Stimulated activated memory B cell treated with anti-CD40 and anti-IgM and Interleukin-4, amounts not matched to agents 10 μg/mL and 1 μg/mL and 100 μg/mL, for 72 hours (primary cell): Measurements from ENCODE around the gene KCNAB1.
A peak's percentile ranks its signal among the peaks of the same experiment; 100 is the strongest.

Experiments
- ATAC-seq: fragments of 150-1000 bp; cut with Tn5 transposase; 2 replicates; pipeline ENCODE4 v1.10.0; 2021
- H3K27ac Mint-ChIP-seq: one replicate; pipeline ENCODE4 v1.8.0; 2022; ENCODE audit warnings: mild to moderate bottlenecking, mixed read lengths
- H3K27me3 Mint-ChIP-seq: one replicate; pipeline ENCODE4 v1.8.0; 2022; ENCODE audit warnings: mixed read lengths
- H3K36me3 Mint-ChIP-seq: one replicate; pipeline ENCODE4 v1.8.0; 2022; ENCODE audit warnings: mixed read lengths
- H3K4me1 Mint-ChIP-seq: one replicate; pipeline ENCODE4 v1.8.0; 2022; ENCODE audit warnings: mixed read lengths
- H3K4me3 Mint-ChIP-seq: one replicate; pipeline ENCODE4 v1.8.0; 2022; ENCODE audit warnings: mild to moderate bottlenecking, moderate library complexity, mixed read lengths
- H3K9me3 Mint-ChIP-seq: one replicate; pipeline ENCODE4 v1.8.0; 2022; ENCODE audit warnings: mixed read lengths

Gene KCNAB1

GRCh38 chr3:156445117-156446090 is 325.0 kb downstream of the KCNAB1 start:
- Mint-ChIP-seq H3K27ac (no peak overlapping the region), H3K9me3 (no peaks in the 10 kb centered on the region), H3K27me3 (no peaks in the 10 kb centered on the region), H3K4me1 (peaks cover 12% of the 10 kb centered on the region), H3K4me3 (no peak overlapping the region), H3K36me3 (no peaks in the 10 kb centered on the region)
- no peak for ATAC-seq

- Mint-ChIP-seq H3K27me3 (peaks cover 7% of the 10 kb centered on the region), H3K27ac (no peak overlapping the region), H3K36me3 (no peaks in the 10 kb centered on the region), H3K9me3 (no peaks in the 10 kb centered on the region), H3K4me3 (no peak overlapping the region), H3K4me1 (peaks cover 12% of the 10 kb centered on the region)
- peak; percentile 47 for ATAC-seq
Observed at GRCh38 chr3:156448300-156448699, 327.9 kb downstream of the KCNAB1 start.

DNA sequence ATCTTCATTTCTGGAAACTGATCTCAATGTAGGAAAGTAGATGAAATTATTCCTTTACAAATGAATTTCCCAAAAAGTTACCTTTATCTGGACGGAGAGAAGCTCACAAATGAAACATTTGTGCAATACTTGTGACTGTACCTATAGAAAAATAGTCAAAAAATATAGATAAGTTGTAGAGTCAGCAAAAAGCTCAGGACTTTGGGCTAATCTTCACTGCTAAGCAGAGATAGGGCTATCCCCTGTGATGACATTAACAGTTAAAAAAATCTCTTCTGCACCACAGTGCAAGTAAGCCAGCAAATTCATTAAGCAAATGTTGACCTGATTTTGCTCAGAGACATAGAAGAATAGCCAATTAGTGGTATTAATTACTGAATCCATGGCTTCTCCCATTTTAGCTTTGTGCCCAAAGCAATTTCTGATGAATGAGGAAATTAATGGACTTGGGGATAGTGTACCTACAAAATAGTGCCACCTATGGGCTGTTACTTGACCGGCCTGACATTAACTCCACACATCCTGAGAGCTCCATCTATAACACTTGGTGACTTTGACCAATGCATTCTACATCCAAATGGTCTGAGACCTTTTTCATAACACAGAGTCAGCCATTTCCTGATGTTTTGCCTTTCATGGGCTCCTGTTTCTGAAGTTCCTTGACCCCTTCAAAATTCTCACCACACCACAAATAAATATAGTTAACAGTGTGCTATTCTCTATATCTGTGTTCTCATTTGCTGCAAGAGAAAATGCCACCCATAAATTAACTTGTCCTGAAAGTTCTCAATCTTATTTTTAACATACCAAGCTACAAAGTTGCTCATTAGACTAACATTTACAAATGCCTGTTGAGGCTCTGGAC is 329.6 kb downstream of the KCNAB1 start:
- H3K36me3 Mint-ChIP-seq = no peaks in the 10 kb centered on the region
- no peaks in the 10 kb centered on the region for H3K9me3 Mint-ChIP-seq
- H3K27ac Mint-ChIP-seq = no peak overlapping the region
- peaks cover 11% of the 10 kb centered on the region for H3K4me1 Mint-ChIP-seq
- H3K27me3 Mint-ChIP-seq = peaks cover 7% of the 10 kb centered on the region
- H3K4me3 Mint-ChIP-seq = no peak overlapping the region
- ATAC-seq = no peak

GRCh38 chr3:156455839-156456238 is 335.5 kb downstream of the KCNAB1 start:
- Mint-ChIP-seq H3K9me3 (no peaks in the 10 kb centered on the region), H3K4me3 (no peak overlapping the region), H3K4me1 (peaks cover 9% of the 10 kb centered on the region), H3K27ac (no peak overlapping the region), H3K27me3 (peaks cover 7% of the 10 kb centered on the region), H3K36me3 (no peaks in the 10 kb centered on the region)
- ATAC-seq = no peak

DNA sequence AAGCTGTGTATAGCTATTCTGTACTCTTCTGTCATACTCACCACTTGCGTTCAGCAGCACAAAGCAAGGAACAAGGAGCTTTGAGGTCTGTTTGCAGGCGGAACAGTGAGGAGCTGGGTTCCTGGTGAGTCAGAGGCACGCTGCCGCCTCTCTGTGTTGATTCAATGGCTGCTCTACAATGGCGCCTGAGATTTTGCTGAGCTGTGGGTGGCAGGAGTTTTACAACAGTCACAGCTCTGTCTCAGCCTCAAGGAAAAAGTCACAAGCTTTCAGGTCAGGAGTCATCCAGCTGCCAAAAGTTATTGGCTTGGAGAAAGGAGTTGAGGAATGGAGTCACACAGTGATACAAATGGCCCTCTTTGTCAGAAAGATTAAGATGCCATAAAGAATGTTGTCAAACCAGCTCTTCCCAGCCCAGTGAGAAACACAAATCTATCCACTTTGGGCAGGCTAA is 336.4 kb downstream of the KCNAB1 start:
- no peak for ATAC-seq
- no peaks in the 10 kb centered on the region for H3K36me3 Mint-ChIP-seq

GRCh38 chr3:156459434-156459833 is 339.1 kb downstream of the KCNAB1 start:
- Mint-ChIP-seq H3K4me1 (peaks cover 13% of the 10 kb centered on the region), H3K4me3 (no peak overlapping the region)
- no peak for ATAC-seq

More for the DNA sequence above, 336.4 kb downstream of the KCNAB1 start:
- no peaks in the 10 kb centered on the region for H3K9me3 Mint-ChIP-seq
- peaks cover 4% of the 10 kb centered on the region for H3K27me3 Mint-ChIP-seq
- H3K4me1 Mint-ChIP-seq = peaks cover 13% of the 10 kb centered on the region
- no peak overlapping the region for H3K4me3 Mint-ChIP-seq
- no peak overlapping the region for H3K27ac Mint-ChIP-seq

GRCh38 chr3:156460206-156460611 is 339.8 kb downstream of the KCNAB1 start:
- Mint-ChIP-seq H3K27me3 (no peaks in the 10 kb centered on the region), H3K4me3 (no peak overlapping the region), H3K9me3 (no peaks in the 10 kb centered on the region), H3K36me3 (no peaks in the 10 kb centered on the region), H3K4me1 (peaks cover 13% of the 10 kb centered on the region), H3K27ac (no peak overlapping the region)
- ATAC-seq = peak; percentile 78

More at GRCh38 chr3:156459434-156459833, 339.1 kb downstream of the KCNAB1 start:
- Mint-ChIP-seq H3K9me3 (no peaks in the 10 kb centered on the region), H3K36me3 (no peaks in the 10 kb centered on the region), H3K27me3 (no peaks in the 10 kb centered on the region), H3K27ac (no peak overlapping the region)

DNA sequence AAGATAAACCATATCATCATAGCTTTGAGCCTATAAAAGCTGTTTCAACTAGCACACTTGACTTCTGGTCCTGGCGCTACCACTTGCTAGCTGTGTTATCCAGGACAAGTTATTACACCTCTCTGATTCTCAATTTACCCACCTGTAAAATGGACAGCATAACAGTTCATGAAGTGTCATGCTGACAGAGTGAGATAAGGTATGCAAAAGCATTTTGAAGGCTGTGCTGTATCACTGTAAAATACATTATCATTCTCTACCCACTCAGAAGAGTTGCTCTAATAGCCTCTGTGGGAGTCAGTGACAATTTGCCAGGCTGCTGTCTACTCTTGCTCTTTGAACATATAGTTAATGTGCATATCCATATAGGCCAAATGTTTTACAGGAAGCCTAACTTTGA is 341.5 kb downstream of the KCNAB1 start:
- no peaks in the 10 kb centered on the region for H3K36me3 Mint-ChIP-seq
- no peak for ATAC-seq
- no peak overlapping the region for H3K4me3 Mint-ChIP-seq
- H3K27ac Mint-ChIP-seq = no peak overlapping the region
- no peaks in the 10 kb centered on the region for H3K9me3 Mint-ChIP-seq
- peaks cover 13% of the 10 kb centered on the region for H3K4me1 Mint-ChIP-seq
- H3K27me3 Mint-ChIP-seq = no peaks in the 10 kb centered on the region

DNA sequence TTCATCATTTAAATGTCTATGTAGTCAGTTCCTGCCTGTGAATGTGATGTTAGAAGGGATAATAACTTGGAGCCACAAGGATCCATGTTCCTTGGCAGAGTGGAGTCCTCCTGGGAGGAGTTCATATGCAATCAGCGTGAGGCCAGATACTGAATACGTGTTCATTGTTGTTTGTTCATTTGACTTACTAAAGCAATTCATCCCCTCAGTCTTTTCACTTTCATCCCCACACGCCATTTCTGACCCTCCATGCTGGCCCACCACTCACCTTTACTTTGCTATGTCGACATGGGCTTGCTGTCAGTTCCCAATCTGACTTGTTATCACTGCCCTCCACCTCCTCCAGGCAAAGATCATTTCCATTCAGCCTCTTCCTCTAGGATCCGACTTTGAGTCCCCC is 342.7 kb downstream of the KCNAB1 start:
- H3K4me1 Mint-ChIP-seq = peaks cover 13% of the 10 kb centered on the region
- no peak overlapping the region for H3K4me3 Mint-ChIP-seq
- no peaks in the 10 kb centered on the region for H3K9me3 Mint-ChIP-seq
- no peak for ATAC-seq
- no peaks in the 10 kb centered on the region for H3K36me3 Mint-ChIP-seq
- H3K27ac Mint-ChIP-seq = no peak overlapping the region
- H3K27me3 Mint-ChIP-seq = no peaks in the 10 kb centered on the region

DNA sequence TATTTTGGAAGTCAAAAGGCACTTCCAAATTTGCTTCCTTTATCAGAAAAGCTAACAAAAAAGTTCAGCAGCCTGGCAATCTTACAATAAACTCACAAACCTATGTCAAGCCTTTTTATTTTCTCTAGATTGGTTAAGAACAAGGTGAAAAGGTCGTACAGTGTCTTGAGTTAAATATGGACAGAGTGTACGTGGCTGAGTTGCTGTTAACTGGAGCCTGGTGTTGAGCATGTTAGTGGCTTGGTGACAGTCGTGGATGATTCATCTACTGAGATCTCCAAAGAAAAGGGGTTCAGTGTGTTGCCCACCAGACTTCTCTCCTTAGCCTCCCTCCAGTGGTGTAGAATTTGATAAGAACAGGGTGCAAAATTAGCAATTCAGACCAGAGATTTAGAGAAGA is 344.8 kb downstream of the KCNAB1 start:
- H3K4me1 Mint-ChIP-seq = peaks cover 11% of the 10 kb centered on the region
- no peak overlapping the region for H3K4me3 Mint-ChIP-seq
- H3K36me3 Mint-ChIP-seq = no peaks in the 10 kb centered on the region
- ATAC-seq = no peak
- no peaks in the 10 kb centered on the region for H3K9me3 Mint-ChIP-seq
- H3K27me3 Mint-ChIP-seq = no peaks in the 10 kb centered on the region
- no peak overlapping the region for H3K27ac Mint-ChIP-seq

DNA sequence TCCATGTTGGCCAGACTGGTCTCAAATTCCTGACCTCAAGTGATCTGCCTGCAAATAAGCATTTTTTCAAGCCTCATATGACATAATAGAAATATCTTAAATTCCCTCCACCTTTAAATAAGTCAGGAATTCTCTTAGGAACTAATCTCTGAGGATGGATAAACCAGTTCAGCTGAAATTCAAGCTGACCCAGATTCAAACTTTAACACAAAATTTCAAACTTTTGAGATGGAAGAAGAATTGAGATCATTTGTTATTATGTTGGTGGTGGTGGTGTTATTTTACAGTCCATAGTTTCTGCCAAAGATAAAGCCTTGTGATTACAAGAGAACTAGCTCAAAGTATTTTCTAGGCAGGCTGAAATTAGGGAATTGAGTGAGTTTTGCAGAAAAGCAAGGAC is 349.1 kb downstream of the KCNAB1 start:
- Mint-ChIP-seq H3K4me1 (no peaks in the 10 kb centered on the region), H3K36me3 (no peaks in the 10 kb centered on the region), H3K9me3 (no peaks in the 10 kb centered on the region), H3K27me3 (peaks cover 8% of the 10 kb centered on the region), H3K27ac (no peak overlapping the region), H3K4me3 (no peak overlapping the region)
- no peak for ATAC-seq

DNA sequence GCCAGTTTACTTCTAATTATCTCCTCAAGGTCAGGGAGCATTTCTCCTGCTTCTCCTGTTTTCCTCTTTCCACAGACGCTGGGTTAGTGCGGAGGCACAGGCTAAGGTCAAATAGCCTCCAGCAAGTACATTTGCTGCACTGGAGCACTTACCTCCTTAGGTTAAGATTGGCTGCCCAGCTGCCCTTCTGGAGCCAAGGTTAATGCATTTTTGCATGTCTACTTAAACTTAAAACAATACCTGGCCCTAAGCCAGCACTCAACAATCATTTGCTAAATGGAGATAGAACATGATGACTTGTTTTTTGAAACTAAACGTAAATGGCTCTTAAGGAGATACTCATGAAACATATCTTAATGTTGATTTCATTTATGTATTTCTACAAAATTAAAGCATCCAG is 351.1 kb downstream of the KCNAB1 start:
- H3K27ac Mint-ChIP-seq = no peak overlapping the region
- H3K4me3 Mint-ChIP-seq = no peak overlapping the region
- peaks cover 8% of the 10 kb centered on the region for H3K27me3 Mint-ChIP-seq
- no peak for ATAC-seq
- no peaks in the 10 kb centered on the region for H3K36me3 Mint-ChIP-seq
- H3K9me3 Mint-ChIP-seq = no peaks in the 10 kb centered on the region
- H3K4me1 Mint-ChIP-seq = no peaks in the 10 kb centered on the region

DNA sequence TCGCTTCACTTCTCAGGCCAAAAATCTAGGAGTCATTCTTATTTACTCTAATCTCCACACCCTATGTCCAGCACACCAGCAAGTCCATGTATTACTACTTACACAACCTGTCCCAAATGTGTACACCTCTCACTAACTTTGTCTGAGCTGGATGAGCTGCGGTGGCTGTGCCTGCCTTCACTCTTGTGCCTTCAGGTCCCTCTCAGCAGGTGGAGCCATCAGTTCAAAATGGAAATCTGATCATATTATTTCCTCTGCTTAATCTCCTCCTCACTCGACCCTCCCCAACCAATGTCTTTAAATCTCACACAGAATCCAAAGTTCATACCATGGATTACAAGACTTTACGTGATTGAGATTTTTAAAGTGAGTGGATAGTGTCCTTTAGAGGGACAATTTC is 351.8 kb downstream of the KCNAB1 start:
- no peaks in the 10 kb centered on the region for H3K9me3 Mint-ChIP-seq

DNA sequence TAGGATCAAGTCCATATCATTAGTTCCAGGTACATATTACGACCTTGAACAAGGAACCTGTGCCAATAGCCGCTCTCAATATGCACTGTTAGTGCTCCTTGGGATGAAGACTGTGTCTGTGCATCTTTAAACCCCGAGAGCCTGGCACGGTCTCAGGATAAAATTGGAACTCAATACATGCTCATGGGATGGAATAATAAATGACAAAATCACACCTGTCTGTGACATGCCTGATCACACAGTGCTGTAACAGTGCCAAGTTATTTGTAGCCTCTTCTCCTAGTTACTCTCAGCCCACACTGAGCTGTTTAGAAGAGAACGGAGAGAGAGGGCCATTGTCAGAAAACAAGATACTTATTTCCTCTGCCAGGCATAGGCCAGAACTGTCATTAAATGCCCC is 352.3 kb downstream of the KCNAB1 start:
- peaks cover 8% of the 10 kb centered on the region for H3K27me3 Mint-ChIP-seq

More for the DNA sequence above, 351.8 kb downstream of the KCNAB1 start:
- Mint-ChIP-seq H3K36me3 (no peaks in the 10 kb centered on the region), H3K4me3 (no peak overlapping the region), H3K27me3 (peaks cover 8% of the 10 kb centered on the region), H3K27ac (no peak overlapping the region), H3K4me1 (no peaks in the 10 kb centered on the region)
- no peak for ATAC-seq

GRCh38 chr3:156473341-156473740 is 353.0 kb downstream of the KCNAB1 start:
- Mint-ChIP-seq H3K4me1 (no peaks in the 10 kb centered on the region), H3K27me3 (peaks cover 8% of the 10 kb centered on the region), H3K27ac (no peak overlapping the region), H3K4me3 (no peak overlapping the region), H3K9me3 (no peaks in the 10 kb centered on the region), H3K36me3 (no peaks in the 10 kb centered on the region)
- ATAC-seq = no peak

More for the DNA sequence above, 352.3 kb downstream of the KCNAB1 start:
- Mint-ChIP-seq H3K27ac (no peak overlapping the region), H3K9me3 (no peaks in the 10 kb centered on the region), H3K36me3 (no peaks in the 10 kb centered on the region), H3K4me3 (no peak overlapping the region), H3K4me1 (no peaks in the 10 kb centered on the region)
- ATAC-seq = no peak
